Activated T-helper 9 cell treated with anti-CD3 and anti-CD28 coated beads, Interleukin-2, amount 50 U/mL, for 16 hours (primary cell): ENCODE data around the gene OR6S1.
"Not testable (repeated sequence)": the region's sequence is repeated elsewhere in the genome, so short reads cannot be mapped to it uniquely, and the experiment has no call there.

Experiments
- DNase-seq: peaks from one replicate; pipeline ENCODE4 v3.0.0-alpha.2; 2020; ENCODE audit warnings: low read depth

The OR6S1 gene

GRCh38 chr14:20631023-20631879 is 10.2 kb downstream of the OR6S1 start:
- no peak for DNase-seq

DNA sequence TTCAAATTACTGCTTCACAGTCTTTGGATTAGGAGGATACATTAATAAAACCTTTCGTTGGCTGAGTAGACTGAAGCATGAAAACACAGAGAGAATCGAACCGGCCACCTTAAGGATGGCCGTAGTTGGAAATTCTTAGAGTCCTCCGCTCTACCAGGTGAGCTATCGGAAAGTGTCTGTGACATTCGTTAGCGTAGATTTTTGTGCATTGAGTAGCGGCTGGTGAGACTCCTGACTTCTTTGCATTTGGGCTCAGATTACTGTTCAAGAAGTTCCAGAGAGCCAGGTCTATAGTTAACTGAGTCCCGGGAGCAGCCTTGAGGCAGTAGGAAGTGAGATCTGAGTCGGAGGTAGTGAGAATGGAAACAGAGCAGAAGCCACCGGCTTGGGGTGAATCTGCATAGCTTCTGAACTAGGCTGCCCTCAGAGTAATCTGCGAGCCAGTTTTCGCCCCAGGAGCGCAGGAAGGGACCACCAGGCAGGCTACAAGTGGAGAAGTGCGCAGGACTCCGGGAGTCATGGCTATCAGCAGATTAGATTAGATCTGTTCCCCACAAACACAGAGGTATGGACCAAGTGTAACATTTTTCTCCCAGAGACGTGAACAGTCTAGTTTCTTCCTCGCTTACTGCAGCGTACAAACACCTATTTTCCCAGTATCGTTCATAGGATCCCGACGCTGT is 11.0 kb downstream of the OR6S1 start:
- DNase-seq = no peak

DNA sequence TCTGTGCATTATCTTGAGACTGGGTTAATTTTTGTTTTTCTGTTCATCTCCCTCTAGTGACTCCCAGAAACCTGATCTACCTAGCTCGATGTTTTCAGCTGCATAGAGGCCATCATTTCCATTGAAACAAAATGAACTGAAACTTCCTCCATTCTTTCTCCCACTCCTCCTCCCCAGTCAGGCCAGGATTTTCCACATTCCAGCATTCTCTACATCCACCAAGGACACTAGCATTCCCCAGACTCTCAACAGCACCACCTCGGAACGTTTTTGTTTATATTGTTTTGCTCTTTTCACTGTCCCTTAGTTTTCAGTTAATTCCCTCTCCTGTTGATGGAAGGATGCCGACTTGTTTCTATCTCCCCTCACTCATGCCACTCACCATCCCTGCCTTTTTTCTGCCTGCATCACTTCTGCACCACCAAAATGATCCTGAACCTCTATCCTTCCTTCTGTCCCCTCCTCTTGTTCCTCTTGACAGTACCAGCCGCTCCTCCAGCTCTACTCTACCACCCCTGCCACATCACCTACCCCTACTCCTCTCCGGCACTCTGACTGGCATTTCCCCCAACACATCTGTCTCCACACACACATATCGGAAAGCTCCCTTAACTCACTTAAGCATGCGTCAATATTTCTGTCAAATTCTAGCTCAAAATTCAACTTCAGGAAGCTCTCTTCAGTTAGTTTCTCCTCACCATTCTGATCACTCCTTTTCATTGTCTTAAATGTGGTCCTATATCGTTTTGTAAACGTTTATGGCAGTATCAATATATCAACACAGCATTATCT is 13.2 kb downstream of the OR6S1 start:
- DNase-seq = no peak

GRCh38 chr14:20627346-20628027 is 14.0 kb downstream of the OR6S1 start:
- no peak for DNase-seq

- no peak for DNase-seq
Measured at GRCh38 chr14:20626274-20626673, 15.2 kb downstream of the OR6S1 start.

DNA sequence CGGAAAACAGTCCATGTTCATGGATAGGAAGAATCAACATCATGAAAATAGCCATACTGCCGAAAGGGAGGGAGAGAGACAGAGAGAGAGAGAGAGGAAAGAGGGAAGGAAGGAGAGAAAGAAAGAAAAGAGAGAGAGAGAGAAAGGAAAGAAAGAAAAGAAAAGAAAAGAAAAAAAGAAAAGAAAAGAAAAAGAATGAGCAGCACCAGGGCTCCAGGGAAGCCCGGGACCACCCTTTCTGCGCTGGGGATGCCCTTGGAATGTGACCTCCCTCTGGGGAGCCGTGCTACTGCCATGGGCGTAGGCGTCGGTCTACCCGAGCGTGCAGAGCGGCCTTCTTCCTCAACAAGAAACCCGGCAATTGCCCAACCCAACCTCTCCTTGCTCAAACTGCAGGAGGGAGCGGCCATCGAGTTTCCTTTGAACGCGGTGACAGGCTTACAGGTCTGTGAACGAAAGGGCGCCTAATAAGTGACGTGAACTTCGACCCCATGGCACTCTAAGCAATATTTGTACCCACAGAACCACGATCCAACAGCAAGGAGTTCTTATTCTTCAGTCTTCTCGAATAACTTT is 16.9 kb downstream of the OR6S1 start:
- DNase-seq = no peak

DNA sequence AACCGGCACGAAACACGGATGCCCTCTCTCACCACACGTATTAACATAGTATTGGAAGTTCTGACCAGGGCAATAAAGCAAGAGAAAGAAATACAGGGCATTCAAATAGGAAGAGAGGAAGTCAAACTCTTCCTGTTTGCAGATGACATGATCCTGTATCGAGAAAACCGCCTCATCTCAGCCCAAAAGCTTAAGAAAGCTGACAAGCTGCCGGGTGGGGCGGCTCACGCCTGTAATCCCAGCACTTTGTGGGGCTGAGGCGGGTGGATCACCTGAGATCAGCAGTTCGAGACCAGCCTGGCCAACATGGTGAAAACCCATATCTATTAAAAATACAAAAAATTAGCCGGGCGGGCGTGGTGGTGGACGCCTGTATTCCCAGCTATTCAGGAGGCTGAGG is 17.7 kb downstream of the OR6S1 start:
- DNase-seq = no peak

GRCh38 chr14:20622816-20623291 is 18.6 kb downstream of the OR6S1 start:
- no peak for DNase-seq

DNA sequence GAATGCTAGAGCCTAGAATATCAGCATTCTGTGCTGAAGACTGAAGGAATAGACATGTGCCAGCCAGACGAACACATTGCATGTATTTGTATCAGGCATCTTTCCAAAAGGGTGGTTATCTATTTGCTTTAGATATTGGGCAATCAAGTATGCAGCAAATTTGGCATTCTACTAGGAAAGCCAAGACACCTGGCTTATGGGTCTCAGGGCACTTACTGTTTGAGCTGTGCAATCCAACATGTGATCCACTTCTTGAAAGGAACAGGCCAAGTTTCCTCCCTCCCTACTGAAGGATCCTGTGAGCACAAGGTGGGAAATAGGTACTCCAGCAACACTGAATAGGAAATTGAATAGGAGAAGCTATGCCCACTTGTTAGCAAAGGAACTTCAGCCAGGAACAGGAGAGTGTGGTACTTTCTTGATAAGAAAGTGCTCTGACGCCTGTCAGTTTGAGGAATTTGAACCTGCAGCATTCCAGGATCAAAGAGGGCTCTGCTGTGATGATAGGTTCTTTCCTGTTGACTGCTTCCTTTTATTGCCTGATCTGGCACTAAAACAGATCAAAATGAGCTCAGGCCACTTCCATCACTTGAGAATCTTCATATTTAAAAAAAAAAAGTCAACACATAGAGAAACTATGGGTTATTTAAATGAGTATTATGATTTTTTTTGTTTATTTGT is 20.6 kb downstream of the OR6S1 start:
- no peak for DNase-seq

DNA sequence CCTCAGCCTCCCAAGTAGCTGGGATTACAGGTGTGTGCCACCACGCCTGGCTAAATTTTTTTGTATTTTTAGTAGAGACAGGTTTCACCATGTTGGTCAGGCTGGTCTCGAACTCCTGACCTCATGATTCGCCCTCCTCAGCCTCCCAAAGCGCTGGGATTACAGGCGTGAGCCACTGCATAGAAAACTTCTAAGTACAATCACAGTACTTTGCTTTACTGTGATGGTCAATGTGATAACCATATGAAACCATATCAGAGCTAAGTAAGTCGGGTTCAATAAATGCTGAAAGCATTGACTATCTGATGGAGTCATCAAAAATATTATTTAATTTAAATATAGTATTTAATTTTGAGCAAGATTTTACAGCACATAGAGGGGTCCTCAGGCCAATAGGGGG is 21.8 kb downstream of the OR6S1 start:
- not testable (repeated sequence) for DNase-seq

GRCh38 chr14:20618271-20618749 is 23.2 kb downstream of the OR6S1 start:
- no peak for DNase-seq

- DNase-seq = no peak
Measured at GRCh38 chr14:20617138-20618003, 24.1 kb downstream of the OR6S1 start.

- no peak for DNase-seq
Measured at GRCh38 chr14:20615996-20616395, 25.5 kb downstream of the OR6S1 start.

- DNase-seq = no peak
Measured at GRCh38 chr14:20614038-20614840, 27.3 kb downstream of the OR6S1 start.

DNA sequence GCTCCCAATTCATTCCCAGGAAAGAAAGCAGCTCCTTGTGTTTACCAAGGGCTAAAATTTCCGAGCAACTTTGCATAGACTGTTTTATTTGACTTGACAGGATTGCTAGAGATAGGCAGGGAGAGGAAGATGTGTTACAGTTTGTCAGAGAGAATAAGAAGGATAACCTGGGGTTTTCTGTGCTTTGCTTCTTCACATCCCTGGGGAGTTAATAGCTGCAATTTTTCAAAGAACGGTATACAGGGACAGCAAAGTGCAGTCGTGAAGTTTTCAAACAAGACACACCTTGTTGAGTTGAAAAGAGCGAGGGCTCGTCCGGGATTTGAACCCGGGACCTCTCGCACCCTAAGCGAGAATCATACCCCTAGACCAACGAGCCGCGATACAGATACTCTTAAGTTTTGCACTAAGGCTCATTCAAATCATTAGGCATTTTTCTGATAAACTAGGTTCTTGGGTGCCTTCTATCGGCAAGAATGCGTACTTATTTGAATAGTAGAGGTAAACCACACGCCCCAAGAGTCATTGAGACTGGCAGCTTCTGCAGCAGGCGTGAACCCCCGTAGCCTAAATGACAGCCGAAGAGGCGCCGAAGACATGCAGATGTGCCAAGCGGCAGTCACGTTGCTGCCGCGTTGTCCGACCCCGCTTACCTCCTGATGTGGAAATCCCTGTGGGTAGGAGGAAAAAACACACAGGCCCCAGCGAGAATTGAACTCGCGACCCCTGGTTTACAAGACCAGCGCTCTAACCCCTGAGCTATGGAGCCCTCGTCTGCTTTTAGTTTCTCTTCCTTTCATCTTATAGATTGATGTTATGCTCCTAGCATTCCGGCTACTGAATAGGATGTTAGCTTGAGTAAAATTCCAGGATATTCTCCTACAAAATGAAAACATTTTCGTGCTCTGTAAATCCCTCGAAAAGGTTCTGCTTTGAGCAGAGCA is 28.1 kb downstream of the OR6S1 start:
- DNase-seq = peak; percentile 77

DNA sequence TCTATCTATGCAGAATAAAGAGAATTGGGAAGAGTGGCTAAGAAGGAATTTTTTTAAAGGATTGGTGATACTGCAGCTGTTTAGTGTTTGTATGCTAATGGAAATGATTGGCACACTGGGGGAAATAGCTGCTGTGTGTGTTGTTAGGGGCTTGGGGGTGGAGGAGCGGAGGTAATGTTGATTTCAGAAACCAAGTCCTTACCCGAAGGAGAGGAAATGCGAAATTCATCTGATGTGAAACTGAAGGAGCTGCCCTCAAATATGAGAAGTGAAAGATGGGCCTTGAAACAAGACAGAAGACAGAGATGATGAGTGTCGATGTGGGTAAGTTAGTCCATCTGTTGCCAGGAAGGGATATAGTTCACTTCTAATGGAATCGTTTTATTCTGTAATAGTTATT is 29.1 kb downstream of the OR6S1 start:
- DNase-seq = no peak

DNA sequence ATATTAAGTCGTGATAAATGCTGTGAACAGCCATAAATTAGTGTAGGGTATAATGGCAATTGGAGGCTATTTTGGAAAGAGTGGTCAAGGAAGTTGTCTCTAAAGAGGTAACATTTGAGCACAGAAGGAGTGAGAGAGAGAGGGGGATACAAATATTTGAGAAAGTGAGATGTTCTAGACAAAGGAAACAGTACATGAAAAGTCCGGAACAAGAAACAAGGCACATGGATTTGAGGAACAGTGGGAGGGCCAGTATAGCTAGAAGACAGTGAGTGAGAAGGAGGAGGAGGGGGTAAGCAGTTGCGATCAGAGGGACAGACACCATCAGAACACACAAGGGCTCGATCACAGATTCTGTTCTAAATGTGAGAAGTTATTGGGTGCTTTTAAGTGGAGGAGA is 30.2 kb downstream of the OR6S1 start:
- DNase-seq = no peak
